Measurements from ENCODE around the gene STRN.

The STRN gene

DNA sequence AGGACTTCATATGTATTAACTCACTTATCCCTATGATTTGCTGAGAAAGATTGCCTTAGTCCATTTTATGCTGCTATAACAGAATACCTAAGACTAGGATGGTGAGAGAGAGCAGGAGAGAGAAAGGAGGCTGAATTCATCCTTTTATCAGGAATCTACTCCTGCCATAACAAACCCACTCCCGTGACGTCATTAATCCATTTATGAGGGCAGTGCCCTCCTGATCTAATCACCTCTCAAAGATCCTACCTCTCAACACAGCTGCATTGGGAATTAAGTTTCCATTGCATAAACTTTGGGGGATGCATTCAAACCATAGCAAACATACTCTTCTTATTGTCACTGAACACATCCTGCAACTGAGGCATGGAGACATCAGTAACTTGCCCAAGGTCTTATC, 147.8 kb downstream of the STRN start:
- no peak overlapping the region for H3K4me2 ChIP-seq
- H3K9ac ChIP-seq: no peak overlapping the region
- no peaks in the 10 kb centered on the region for H3K79me2 ChIP-seq (ENCODE audit: insufficient read depth, low read depth)
- H3K4me1 ChIP-seq (ENCODE audit: low read depth, poor library complexity, severe bottlenecking): no peaks in the 10 kb centered on the region
- no peak overlapping the region for H3K4me3 ChIP-seq (IDR thresholded peaks at IDR 0.05; ENCODE audit: insufficient read depth, low read depth, low read length)
- no peak overlapping the region for H3K27ac ChIP-seq
- TF ChIP-seq, protein P1, sequence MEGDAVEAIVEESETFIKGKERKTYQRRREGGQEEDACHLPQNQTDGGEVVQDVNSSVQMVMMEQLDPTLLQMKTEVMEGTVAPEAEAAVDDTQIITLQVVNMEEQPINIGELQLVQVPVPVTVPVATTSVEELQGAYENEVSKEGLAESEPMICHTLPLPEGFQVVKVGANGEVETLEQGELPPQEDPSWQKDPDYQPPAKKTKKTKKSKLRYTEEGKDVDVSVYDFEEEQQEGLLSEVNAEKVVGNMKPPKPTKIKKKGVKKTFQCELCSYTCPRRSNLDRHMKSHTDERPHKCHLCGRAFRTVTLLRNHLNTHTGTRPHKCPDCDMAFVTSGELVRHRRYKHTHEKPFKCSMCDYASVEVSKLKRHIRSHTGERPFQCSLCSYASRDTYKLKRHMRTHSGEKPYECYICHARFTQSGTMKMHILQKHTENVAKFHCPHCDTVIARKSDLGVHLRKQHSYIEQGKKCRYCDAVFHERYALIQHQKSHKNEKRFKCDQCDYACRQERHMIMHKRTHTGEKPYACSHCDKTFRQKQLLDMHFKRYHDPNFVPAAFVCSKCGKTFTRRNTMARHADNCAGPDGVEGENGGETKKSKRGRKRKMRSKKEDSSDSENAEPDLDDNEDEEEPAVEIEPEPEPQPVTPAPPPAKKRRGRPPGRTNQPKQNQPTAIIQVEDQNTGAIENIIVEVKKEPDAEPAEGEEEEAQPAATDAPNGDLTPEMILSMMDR (conservative IDR thresholded peaks at IDR 0.05; ENCODE audit: low read depth, low read length): no peak
- H2AFZ ChIP-seq (ENCODE audit: low read depth): no peak overlapping the region
- H4K20me1 ChIP-seq (ENCODE audit: insufficient read depth): no peaks in the 10 kb centered on the region
- H3K36me3 ChIP-seq (ENCODE audit: insufficient read depth): no peaks in the 10 kb centered on the region
- H3K27me3 ChIP-seq (ENCODE audit: insufficient read depth, low read depth): no peaks in the 10 kb centered on the region

DNA sequence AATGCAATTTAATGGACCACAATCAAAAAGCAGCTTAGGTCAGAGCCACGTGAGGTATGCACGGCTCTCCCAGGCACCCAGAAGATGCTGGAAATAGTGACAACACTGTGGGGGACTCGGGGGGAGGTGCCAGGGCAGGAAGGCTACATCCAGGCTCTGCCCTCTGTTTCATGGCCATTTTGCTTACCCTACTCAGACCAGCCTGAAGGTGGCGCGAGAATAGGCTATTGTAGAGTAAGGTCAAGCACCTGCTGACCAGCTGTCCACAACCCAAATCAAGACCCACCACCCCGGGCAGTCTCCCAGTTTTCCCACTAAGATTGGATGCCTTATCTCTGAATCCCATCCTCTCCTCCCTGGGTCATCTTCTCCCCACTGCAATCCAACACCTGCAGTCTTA, 154.1 kb downstream of the STRN start:
- Histone ChIP-seq H3K27me3 (ENCODE audit: insufficient read depth, low read depth) (no peaks in the 10 kb centered on the region), H3K4me1 (ENCODE audit: low read depth, poor library complexity, severe bottlenecking) (no peaks in the 10 kb centered on the region), H3K4me2 (no peak overlapping the region), H2AFZ (ENCODE audit: low read depth) (no peak overlapping the region), H3K9ac (no peak overlapping the region), H3K27ac (no peak overlapping the region), H3K36me3 (ENCODE audit: insufficient read depth) (no peaks in the 10 kb centered on the region), H3K4me3 (IDR thresholded peaks at IDR 0.05; ENCODE audit: insufficient read depth, low read depth, low read length) (no peak overlapping the region), H4K20me1 (ENCODE audit: insufficient read depth) (no peaks in the 10 kb centered on the region), H3K79me2 (ENCODE audit: insufficient read depth, low read depth) (no peaks in the 10 kb centered on the region)
- TF ChIP-seq, protein P1 (conservative IDR thresholded peaks at IDR 0.05; ENCODE audit: low read depth, low read length): no peak

DNA sequence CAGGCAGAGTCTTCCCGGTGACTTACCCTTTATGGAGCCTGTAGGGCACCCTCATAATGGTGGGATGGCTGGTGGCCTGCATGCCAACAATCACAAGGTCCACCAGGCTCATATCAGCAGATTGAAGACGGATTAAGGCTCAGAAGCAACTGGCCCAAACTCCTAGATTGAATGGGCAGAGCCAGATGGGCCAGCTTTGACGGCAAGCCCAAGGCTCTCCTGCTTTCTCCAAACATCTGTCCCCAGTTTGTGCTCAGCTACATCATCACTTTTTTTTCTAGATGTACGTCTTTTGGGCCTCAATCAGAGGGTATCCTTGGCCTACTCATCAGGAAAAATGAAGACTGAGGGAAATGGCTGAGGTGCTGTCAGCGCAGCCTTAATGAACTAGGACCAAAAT, 155.3 kb downstream of the STRN start:
- TF ChIP-seq, protein P1 (conservative IDR thresholded peaks at IDR 0.05; ENCODE audit: low read depth, low read length): no peak
- Histone ChIP-seq H3K9ac (no peak overlapping the region), H3K27ac (no peak overlapping the region), H3K4me1 (ENCODE audit: low read depth, poor library complexity, severe bottlenecking) (no peaks in the 10 kb centered on the region), H2AFZ (ENCODE audit: low read depth) (no peak overlapping the region), H4K20me1 (ENCODE audit: insufficient read depth) (no peaks in the 10 kb centered on the region), H3K4me2 (no peak overlapping the region), H3K4me3 (IDR thresholded peaks at IDR 0.05; ENCODE audit: insufficient read depth, low read depth, low read length) (no peak overlapping the region), H3K27me3 (ENCODE audit: insufficient read depth, low read depth) (no peaks in the 10 kb centered on the region), H3K79me2 (ENCODE audit: insufficient read depth, low read depth) (no peaks in the 10 kb centered on the region), H3K36me3 (ENCODE audit: insufficient read depth) (no peaks in the 10 kb centered on the region)

DNA sequence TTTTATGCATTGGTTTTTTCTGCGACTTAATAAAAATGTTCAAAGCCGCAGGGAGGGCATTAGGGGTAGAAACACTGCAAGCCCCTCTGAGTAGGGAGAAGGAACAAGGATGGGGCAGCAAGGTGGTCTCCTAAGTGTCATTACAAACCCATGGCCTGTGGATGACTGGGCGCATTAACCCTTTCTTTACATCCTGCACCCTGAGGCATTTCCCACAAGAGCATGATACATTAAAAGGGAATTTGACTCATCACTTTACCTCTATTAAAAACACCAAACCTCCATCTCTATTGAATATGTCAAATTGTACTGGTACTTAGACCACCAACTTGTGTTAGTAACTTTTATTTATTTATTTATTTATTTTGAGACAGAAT, 157.3 kb downstream of the STRN start:
- Histone ChIP-seq H3K79me2 (ENCODE audit: insufficient read depth, low read depth) (no peaks in the 10 kb centered on the region), H3K27me3 (ENCODE audit: insufficient read depth, low read depth) (no peaks in the 10 kb centered on the region), H3K36me3 (ENCODE audit: insufficient read depth) (no peaks in the 10 kb centered on the region), H3K4me1 (ENCODE audit: low read depth, poor library complexity, severe bottlenecking) (no peaks in the 10 kb centered on the region), H3K4me3 (IDR thresholded peaks at IDR 0.05; ENCODE audit: insufficient read depth, low read depth, low read length) (no peak overlapping the region), H4K20me1 (ENCODE audit: insufficient read depth) (no peaks in the 10 kb centered on the region), H3K4me2 (no peak overlapping the region), H3K9ac (no peak overlapping the region), H3K27ac (no peak overlapping the region), H2AFZ (ENCODE audit: low read depth) (no peak overlapping the region)
- TF ChIP-seq, protein P1 (conservative IDR thresholded peaks at IDR 0.05; ENCODE audit: low read depth, low read length): no peak

Data from KMS-11 (cell line).